Ascending aorta (tissue), 2 donors: ENCODE measurements around the gene PARP6. TPM values are rescaled to one million over a fixed set of nuclear protein-coding genes. Genes with fewer than 3 reads are reported as not detected.

Experiments
- DNase-seq, 2 donors: peaks; one replicate each; pipeline ENCODE4 v3.0.0-alpha.2; 2019; ENCODE audit warnings: low spot score in 2 of 2
- H3K27ac ChIP-seq, 2 donors: fragments of 200-600 bp; sonication (generic); one replicate each; pipeline ENCODE4 v1.5.1; 2016 to 2017; ENCODE audit warnings: mild to moderate bottlenecking in 1 of 2
- H3K27me3 ChIP-seq: fragments of 200-600 bp; sonication (generic); one replicate; pipeline ENCODE4 v1.5.1; 2017
- H3K36me3 ChIP-seq, 2 donors: fragments of 200-600 bp; sonication (generic); one replicate each; pipeline ENCODE4 v1.5.1; 2016
- H3K4me1 ChIP-seq, 2 donors: fragments of 200-600 bp; sonication (generic); one replicate each; pipeline ENCODE4 v1.5.1; 2016 to 2017; ENCODE audit warnings: mild to moderate bottlenecking in 1 of 2
- H3K4me3 ChIP-seq, 2 donors: fragments of 200-600 bp; sonication (generic); one replicate each; pipeline ENCODE4 v1.5.1; 2016 to 2017; ENCODE audit warnings: mild to moderate bottlenecking in 1 of 2
- H3K9me3 ChIP-seq, 2 donors: fragments of 200-600 bp; sonication (generic); one replicate each; pipeline ENCODE4 v1.5.1; 2016
- CTCF ChIP-seq, 3 experiments: fragments of 200-600 bp in 2 of 3; fragments of 450-650 bp in 1 of 3; sonication (generic) in 2 of 3; IDR thresholded peaks; one replicate each; pipeline ENCODE4 v1.5.1; 2016 to 2019; ENCODE audit warnings: antibody characterized with exemption in 3 of 3, mild to moderate bottlenecking in 1 of 3, moderate library complexity in 1 of 3
- intact Hi-C: fragments of 100-400 bp; cut with DNase I; formaldehyde crosslinking; loops from one replicate; pipeline ENCODE4 v1.15.1; 2023
- total RNA-seq: library from RNA; depleted of rRNA; stranded (reverse); fragments of >200 nt; gene quantifications from one replicate; pipeline ENCODE4 v1.1.0, GENCODE V29; 2016

PARP6 gene
- total RNA-seq = 26.5 TPM

GRCh38 chr15:72272213-72272996 lies at the start of gene PARP6:
TSS of gene PARP6 (minus strand) at chr15:72272554. CDS start at chr15:72267477, 5,077 bp downstream.
- TF ChIP-seq CTCF (IDR thresholded peaks at IDR 0.05) = peak; percentile 60 to 73 (median 71)
- H3K4me1 ChIP-seq = peaks cover 0 to 11% of the 10 kb centered on the region in 2 donors
- peaks cover 7 to 12% of the 10 kb centered on the region in 2 donors for H3K36me3 ChIP-seq
- peak within 1 kb of the TSS; percentile 80 to 96 for H3K4me3 ChIP-seq
- peak; percentile 96 to 99 for DNase-seq
- H3K9me3 ChIP-seq = no peaks in the 10 kb centered on the region
- no peaks in the 10 kb centered on the region for H3K27me3 ChIP-seq
- H3K27ac ChIP-seq = peak within 1 kb of the TSS; percentile 88 to 94
- intact Hi-C loops = loop anchor here (1.0 to 5.0 kb wide), 5 partner anchors 42 to 200 kb away; partner anchors contain the start of genes ARIH1, HEXA, MYO9A and PKM

GRCh38 chr15:72319985-72320671 lies 47.8 kb upstream of the PARP6 start, which contains the start of gene CELF6:
TSS of gene CELF6 (minus strand) at chr15:72320157. CDS start at chr15:72319874, 283 bp downstream.
- H3K4me1 ChIP-seq = peaks cover 0 to 5% of the 10 kb centered on the region in 2 donors
- H3K36me3 ChIP-seq = no peaks in the 10 kb centered on the region
- peak; percentile 55 to 83 for DNase-seq
- TF ChIP-seq CTCF (IDR thresholded peaks at IDR 0.05) = no peak
- intact Hi-C loops = no loop called here
- no peaks in the 10 kb centered on the region for H3K9me3 ChIP-seq
- H3K27ac ChIP-seq = no peak within 1 kb of the TSS
- H3K4me3 ChIP-seq = peak within 1 kb of the TSS; percentile 55 to 65
- H3K27me3 ChIP-seq = no peaks in the 10 kb centered on the region

DNA sequence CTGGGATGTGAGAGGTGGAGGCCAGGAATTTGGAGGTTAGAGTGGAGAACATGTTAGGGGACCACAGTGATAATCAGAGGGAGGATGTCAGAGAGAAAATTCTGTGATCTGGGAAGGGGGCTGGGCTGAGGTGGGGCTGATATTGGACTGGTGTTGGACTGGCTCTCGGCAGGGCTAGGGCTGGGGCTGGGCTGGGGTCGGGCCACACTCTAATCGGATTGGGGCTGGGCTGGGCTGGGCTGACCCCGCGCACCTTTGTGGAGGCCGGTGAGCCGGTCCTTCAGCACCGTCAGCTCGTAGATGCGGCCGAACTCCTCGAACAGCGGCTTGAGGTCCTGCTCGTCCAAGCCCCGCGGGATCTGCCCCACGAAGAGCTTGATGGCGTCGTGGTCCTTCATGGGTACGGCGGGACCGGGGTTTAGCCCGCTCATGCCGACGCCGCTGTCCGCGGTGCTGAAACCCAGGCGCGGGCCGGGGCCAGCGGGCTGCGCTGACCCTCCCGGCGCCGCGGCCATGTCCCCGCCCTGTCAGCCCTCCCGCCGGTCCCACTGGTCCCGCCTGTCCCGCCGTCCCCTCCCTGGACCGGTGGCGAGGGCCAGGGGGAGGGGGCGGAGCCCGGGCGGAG lies 47.1 kb upstream of the PARP6 start:
- peak in 1 of 2 donors; percentile 70 for DNase-seq

DNA sequence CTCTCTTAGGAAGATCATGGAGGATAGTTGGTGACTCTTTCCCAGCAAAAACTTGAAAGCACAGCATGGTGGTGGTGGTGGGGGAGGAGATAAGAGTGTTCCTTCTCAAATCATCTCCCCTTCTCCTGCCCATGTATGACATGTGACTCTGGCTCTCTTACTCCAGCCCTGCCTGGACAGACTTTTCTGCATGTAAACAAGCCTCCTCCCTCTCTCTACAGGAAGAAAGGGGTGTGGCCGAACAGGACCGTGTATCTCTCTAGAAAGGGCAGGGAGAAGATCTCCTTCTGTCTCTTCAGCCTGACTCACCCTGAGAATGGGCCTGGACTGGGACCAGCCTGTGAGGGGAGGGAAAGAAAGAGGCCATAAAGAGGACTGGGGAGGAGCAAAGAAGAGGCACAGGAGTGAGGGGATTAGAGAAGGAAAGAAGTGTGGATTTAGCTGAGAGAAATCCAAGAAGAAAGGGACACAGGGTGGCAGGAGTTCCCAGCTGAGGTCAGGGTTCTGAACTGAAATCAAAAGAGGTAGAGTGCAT lies 46.1 kb upstream of the PARP6 start:
- Histone ChIP-seq H3K27me3 (no peaks in the 10 kb centered on the region), H3K4me1 (peaks cover 0 to 5% of the 10 kb centered on the region in 2 donors), H3K4me3 (no peak overlapping the region), H3K9me3 (no peaks in the 10 kb centered on the region), H3K36me3 (no peaks in the 10 kb centered on the region), H3K27ac (no peak overlapping the region)
- intact Hi-C loops = no loop called here
- TF ChIP-seq CTCF (IDR thresholded peaks at IDR 0.05) = no peak
- no peak for DNase-seq

More for the DNA sequence above, 47.1 kb upstream of the PARP6 start:
- peaks cover 0 to 5% of the 10 kb centered on the region in 2 donors for H3K4me1 ChIP-seq
- no peaks in the 10 kb centered on the region for H3K27me3 ChIP-seq
- H3K36me3 ChIP-seq = no peaks in the 10 kb centered on the region
- intact Hi-C loops = no loop called here
- H3K27ac ChIP-seq = no peak overlapping the region
- peak overlapping the region; percentile 55 to 65 for H3K4me3 ChIP-seq
- no peak for TF ChIP-seq CTCF (IDR thresholded peaks at IDR 0.05)
- H3K9me3 ChIP-seq = no peaks in the 10 kb centered on the region

- H3K27ac ChIP-seq = no peak overlapping the region
- H3K9me3 ChIP-seq = no peaks in the 10 kb centered on the region
- H3K4me3 ChIP-seq = no peak overlapping the region
- intact Hi-C loops = no loop called here
- no peaks in the 10 kb centered on the region for H3K36me3 ChIP-seq
- no peaks in the 10 kb centered on the region for H3K27me3 ChIP-seq
- DNase-seq = no peak
- H3K4me1 ChIP-seq = peaks cover 0 to 5% of the 10 kb centered on the region in 2 donors
- no peak for TF ChIP-seq CTCF (IDR thresholded peaks at IDR 0.05)
These were observed 43.5 kb upstream of the PARP6 start for GRCh38 chr15:72315706-72316370.
